GM21515 (cell line): ENCODE data around the gene GAB1.
A peak's percentile ranks its signal among the peaks of the same experiment; 100 is the strongest.

Experiments
- ATAC-seq: cut with Tn5 transposase; IDR thresholded peaks from one replicate; pipeline ENCODE4 v1.9.1; 2021; ENCODE audit not compliant: unreplicated experiment

The GAB1 gene

DNA sequence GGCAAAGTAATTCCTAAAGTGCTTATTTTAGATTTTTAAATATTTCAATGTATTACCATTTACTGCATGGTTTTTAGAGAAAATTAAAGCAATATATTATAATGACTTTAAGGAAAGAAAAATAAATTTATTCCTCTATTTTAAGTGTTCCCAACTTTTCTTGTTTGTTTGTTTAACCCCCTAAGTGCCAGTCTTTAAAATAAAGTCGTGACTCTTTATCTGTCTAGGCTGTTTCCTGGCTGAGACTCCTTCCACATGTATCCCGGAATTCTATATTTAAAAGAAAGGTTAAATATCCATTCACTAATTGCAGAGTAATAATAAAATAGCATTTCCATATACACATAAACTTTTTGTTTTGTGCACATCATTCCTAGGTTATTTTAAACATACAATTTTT is 71.2 kb downstream of the GAB1 start:
- no peak for ATAC-seq

DNA sequence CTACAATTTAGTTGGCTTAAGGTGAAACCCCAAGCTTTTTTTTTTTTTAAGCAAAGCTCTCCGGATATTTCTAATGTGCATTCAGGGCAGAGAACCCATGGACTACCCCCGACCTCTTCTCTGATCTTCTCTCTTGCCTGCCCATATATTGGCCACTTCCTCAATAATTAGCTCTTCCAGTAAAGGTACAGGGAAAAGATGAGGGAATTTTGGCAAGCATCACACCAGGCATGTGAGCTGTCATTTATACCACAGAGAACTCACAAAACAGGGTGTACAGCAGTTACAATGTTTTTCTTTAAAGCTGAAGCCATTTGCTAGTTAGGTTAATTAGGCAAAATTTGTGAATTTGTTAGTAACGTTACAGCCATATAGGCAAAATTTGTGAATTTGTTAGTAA is 73.3 kb downstream of the GAB1 start:
- ATAC-seq: no peak

DNA sequence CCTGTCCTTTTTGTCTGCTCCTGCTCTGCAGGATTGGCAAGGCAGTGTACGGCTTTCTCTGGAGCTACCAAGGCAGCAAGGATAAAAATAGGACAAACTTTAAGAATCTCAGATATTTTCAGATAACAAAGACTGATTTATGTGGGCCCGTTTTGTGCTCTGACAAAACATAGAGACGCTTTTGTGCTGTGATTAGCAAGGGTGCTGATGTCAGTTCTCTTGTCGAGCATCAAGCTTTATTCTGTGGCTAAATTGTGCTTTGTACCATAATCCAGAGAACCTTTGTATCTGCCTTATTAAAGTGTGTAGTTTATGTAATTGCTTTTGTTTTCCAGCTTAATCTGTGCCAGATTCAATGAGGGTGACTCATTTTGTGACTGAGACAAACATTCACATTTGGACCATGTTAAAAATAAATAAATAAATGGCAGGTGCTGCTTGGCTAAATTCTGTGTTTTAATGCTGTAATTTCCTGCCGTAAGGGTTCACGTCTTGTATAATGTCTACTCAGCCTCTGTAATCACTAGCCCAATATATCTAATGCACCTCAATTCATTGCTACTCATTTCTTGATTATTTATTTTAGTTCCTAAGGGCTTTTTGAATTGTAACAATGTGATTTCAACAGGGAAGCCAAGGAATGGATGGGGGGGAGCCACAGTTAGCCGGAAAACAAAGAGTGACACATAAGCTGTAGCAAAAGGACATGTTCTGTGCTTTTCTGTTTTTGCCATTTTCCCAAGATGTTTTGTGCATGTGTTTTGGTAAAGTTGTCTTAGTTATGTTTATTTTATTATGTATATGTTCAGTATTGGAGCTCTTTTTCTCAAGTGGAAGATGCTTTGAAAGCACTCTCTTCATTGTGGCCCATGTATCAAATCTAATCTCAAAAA is 75.1 kb downstream of the GAB1 start:
- ATAC-seq: no peak

DNA sequence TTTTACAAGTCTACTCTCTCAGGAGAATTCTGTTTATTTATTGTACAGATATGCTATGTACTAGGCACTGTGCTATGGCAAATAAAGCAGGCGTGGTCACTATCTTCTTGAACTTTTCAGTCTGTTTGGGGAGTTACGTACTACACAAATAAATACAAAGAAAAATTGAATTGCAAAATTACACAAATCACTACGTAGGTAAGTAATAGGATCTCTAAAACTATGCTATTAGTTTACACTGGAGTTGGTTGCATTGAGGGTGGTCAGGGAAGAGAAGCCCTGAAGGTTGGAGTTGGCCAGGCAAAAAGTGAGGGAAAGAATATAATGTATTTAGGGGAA is 75.7 kb downstream of the GAB1 start:
- ATAC-seq: no peak

DNA sequence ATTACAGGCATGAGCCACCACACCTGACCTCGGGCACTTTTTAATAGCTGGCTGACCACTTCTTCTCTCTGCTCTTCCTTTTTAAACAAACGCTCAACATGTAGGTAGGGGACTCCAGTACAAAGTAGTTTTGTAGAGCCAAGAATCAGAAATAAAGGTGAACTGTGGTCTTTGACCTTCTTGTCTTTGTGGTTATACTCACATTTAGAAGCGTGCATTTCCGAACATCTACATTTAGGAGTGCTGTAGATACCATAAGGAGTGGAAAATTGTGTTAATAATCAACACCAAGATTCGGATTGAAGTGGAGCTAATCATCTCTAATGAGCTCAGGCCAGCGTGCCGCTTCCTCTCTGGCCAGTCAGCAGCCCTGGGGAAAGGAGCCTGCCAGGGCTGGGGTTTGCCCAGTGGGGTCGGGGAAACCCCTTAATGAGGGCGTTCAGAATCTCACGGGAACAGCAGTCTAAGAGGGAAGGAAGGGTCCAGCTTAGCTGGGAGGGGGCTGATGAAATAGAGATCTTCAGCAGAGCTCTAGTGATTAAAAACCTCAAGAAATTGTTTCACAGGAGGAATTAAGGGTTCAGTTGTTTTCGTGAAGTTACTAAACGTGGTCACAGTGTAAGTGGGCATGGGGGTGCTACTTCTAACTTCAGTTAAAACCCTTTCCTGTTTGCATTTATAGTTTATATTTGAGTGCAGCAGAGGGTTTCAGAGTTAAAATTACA is 81.2 kb downstream of the GAB1 start:
- peak; percentile 77 for ATAC-seq

DNA sequence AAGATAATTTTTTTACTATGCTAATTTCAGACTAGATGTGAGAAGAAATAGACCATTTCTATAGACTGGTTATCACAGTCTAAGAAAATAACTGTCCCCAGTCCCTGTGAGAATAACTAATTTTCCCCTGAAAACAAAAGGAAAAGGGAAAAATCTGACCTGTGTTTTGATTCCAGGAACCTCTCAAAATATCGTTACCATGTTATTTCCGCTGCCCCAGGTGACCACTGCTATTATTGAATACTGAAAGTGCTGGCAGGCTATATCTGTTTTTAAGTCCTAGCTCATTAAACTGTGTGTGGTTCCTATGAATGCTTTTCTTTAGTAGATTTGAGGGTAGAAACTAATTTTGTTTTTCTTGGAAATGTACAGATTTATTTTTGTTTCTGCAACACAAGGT is 83.6 kb downstream of the GAB1 start:
- ATAC-seq: peak; percentile 47

DNA sequence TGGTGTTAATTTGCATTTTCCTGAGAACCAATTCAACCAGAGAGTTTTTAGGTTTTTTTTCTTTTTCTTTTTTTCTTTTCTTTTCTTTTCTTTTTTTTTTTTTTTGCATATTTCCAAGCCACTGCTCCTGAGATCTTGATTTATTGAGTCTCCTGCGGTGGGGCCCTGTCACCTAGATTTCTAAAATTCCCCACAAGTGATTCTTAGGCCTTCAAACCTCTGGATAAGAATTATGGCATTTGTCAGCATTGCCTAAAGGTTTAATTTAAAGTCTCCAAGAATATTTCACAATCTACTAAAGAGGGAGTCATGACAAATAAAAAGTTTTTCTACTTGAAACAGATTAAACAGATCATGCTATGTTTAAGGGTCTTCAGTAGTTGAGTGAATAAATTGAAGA is 84.9 kb downstream of the GAB1 start:
- ATAC-seq: no peak

DNA sequence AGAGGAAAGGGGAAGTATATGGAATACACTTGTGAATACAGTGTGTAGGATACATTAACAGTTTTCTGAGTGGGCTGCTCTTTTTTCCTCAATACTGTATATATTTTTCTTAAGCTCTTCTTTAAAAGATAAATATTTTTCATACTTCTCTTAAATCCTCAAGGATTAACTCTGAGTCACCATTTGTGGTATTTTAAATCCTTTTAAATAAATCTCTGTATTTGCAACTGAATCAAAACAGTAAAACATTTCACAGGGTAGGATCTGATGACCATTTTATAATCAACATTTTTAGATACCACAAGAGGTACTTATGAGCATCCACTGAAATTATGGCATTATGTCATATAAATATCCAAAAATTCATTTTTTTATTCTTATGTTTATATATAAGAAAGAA is 87.6 kb downstream of the GAB1 start:
- ATAC-seq: no peak

DNA sequence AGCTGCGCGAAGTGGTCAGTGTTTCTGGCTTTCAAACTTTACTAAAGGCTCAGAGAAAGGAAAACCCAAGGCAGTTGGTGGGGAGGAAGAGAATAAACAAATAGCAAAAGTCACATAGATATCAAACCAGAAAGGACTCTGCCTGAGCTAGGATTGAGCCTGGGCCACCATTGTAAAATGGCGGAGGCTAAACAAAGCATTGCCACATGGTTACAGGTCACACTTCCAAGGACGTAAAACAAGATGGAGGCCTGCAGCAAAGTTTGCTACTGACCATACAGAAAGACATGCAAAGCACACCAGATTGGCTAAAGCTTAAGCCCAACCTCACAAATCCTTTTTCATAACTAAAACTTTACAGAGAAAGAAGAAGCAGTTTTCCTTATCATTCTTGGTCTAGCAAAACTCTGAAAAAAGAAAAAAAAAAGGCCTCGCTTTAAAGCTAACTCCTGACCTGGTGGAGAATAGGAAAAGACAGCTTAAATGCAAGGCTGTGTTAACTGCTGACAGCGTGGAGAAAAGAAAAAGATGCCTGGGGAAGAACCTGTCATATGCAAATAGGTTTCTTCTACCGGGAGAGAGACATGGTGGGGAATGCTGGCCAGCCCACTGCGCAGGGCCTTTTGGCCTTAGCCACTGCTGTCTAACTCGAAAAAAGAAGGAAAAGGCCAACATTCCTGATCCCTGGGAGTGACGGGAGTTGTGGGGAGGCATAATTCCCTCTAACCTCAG is 95.0 kb downstream of the GAB1 start:
- no peak for ATAC-seq

DNA sequence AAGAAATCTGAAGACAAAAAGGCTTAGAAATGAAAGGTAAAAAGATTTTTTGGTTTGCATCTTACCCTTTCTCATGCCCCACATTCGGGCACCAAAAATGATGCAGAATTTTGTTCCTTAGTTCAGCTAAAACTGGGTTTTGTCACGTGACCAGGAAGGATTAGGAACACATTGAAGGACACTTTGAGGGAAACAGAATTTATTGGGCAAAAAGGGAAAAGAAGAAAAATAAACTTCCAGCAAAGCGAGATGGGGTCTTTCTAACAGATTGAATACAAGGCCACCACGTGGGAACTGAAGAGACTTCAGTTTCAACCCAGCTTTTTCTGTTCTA is 95.5 kb downstream of the GAB1 start:
- no peak for ATAC-seq

DNA sequence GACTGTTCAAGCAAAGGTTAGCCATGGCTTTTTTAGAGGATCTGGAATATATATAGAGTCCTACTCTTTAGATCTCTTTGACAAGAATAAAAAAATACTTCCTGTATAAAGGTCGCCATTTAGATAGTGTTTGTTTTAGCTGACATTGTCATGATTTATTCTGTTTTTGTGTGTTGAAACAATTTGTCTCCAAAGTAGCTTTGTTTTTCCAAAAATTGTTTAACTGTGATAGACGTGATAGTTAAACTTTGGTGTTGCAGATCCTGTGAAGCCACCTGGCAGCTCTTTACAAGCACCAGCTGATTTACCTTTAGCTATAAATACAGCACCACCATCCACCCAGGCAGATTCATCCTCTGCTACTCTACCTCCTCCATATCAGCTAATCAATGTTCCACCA is 96.6 kb downstream of the GAB1 start:
- no peak for ATAC-seq

DNA sequence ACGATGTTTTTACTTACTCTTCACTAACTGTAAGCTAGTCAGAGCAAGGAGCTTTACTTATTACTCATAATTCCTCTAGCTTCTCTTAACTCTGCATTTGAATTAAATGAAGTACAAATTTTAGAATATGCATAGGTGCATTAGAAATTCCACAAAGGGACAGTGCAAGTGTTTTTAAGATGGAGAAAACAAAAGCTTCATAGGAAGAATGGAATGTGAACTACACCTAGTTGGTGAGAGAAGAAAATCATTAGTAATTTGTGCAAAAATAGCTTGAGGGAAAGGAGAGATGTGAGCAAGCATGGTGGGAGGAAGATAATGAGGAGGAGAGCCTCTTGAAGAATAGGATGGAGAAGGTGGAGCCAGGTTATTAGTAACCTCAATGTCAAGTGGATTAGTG is 99.3 kb downstream of the GAB1 start:
- ATAC-seq: no peak

DNA sequence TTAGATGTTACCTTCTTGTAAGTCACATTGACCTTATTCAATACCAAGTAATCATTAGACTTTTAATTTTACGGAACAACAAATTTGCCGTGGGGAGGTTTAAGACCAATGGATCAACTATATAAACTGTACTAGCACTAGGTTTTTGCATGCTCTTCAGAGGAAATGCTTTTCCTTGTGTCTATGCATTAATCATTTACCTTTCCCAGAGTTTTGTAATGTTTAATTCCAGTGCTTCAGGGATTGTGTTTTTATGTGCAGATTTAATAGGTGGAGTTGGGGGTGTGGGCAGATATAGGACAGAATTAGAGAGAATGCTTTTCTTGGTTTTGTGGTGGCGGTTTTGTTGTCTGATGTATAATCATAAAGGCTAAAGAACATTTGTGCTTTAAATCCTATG is 100.8 kb downstream of the GAB1 start:
- no peak for ATAC-seq

DNA sequence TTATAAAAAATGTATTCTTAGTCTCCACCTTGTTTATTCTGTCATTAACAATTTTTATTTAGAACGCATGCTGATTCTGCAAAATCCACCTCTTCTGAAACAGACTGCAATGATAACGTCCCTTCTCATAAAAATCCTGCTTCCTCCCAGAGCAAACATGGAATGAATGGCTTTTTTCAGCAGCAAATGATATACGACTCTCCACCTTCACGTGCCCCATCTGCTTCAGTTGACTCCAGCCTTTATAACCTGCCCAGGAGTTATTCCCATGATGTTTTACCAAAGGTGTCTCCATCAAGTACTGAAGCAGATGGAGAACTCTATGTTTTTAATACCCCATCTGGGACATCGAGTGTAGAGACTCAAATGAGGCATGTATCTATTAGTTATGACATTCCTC is 101.3 kb downstream of the GAB1 start:
- no peak for ATAC-seq

DNA sequence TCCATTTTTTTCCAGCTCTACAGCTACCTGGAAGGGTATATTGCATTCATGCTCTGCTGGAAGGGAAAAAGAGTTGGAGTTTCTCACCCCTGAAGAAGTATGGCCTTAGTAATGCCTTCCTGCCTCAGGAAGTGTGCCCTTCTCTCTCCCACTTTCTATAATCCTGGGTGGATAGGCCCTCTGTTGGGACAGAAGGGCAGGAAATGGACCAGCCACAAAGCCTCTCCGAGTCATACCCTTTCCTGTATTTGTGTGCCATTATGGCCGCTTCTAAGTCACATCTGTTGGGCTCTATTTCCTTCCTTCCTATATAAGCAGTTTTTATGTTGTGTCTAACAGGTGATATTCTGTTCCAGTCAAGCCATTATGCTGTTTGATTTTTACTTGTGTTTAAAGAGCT is 102.0 kb downstream of the GAB1 start:
- no peak for ATAC-seq

DNA sequence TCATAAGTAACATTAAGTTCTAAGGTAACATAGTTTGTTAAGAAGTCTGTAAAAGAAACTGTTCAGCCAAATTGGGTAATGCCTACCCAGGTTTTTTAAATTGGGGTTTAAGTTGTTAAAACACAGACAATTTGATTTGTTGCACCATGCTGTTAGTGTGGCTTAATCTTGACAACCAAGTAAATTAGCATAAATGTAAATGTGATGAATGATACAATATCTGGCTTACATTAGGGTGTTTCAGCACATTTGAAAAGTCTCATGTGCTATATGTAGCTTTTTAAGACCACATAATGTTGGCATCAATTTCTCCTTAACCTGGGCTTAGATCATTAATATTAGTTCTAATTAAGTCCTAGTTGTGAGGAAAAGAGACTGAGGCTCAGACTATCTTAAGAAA is 104.4 kb downstream of the GAB1 start:
- no peak for ATAC-seq

DNA sequence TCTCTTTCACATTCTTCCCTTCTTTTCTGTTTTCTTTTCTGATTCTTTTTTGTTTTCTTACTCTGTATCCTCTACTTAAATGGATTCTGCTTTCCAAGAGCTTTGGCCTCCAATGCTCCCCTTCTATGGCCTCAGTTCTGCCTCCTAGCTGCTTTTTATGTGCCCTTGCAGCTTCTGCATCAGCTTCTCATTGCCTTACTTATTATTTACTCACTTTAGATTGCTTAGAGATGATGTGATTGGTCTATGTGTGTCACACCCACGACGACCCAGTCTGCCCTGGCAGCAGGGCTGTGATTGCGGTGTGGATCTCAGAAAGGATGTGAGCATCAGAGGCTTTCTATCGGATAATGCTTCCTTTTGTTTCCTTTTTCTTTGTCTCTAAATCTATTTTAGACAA is 105.0 kb downstream of the GAB1 start:
- no peak for ATAC-seq

DNA sequence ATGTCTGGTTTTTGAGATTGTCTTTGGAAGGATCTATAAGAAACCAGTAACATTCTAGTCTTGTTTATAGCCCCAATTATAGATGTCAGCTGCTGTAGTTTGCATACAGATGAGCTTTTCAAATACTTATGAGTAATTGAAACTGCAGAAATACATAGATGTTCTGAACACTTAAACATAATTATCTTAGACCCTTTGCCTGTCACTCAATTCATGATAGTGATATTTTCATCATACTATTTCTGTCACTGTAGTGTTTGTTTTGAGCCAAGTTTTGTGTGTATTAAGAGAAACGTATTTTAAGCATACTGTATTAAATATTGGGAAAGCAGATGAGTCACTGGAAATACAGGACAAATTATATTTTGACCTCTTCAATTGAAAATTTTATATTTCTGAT is 107.1 kb downstream of the GAB1 start:
- no peak for ATAC-seq

DNA sequence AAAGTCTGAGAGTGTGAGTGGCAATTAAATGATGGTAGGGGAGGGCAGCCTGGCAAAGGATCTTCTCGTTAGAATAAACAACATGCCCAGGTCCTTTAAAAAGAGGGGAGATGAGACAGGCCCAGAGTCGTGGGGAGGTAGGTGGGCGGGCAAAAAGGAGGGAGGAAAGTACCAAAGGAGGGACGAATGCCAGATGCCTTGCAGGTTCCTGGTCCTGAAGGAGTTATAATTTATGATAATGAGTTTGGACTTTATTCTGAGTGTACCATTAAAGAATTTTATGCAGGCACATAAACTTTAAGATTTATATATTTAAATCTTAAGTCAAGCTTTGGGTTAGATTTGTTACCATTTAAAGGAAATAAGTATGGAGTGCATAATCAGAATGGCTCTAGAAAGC is 114.5 kb downstream of the GAB1 start:
- no peak for ATAC-seq

DNA sequence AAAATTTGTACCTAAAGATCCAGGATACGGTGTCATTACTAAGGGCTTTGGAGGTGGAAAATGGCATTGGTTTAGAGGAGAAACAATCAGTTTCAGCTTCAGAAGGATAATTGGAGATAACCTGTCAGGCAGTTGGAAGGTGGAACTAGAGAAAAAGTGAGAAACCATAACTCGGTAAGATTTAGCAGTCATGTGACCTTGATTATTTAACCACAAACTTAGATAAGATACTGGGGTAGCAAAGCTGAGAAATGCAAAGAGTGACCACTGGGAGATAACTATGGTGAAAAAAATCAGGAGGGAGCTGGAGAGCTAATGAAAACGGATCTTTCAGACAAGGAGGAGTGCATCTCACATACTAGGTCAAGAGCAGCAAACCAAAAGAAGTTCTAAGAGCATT is 118.5 kb downstream of the GAB1 start:
- no peak for ATAC-seq

DNA sequence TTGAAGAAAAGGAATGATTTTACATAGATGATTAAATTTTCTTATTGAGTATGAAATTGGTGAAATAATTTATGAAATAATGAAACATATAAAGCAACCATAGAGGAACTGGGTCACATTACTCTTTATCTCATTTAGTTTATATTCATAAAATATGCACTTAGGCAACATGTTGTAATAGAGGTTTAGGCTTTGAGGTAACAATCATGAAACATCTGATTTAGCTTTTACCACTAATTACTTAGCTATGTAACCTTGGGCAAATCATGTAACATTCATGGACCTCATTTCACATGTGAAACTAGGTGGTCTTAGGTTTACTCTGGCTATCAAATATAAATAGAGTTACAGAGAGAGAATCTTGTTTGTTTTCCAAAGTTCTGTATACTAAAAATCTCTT is 122.3 kb downstream of the GAB1 start:
- no peak for ATAC-seq
